NCI-H1105 (cell line): ENCODE data around the gene ERC2.
"Not testable (repeated sequence)": the region's sequence is repeated elsewhere in the genome, so short reads cannot be mapped to it uniquely, and the experiment has no call there.

ENCODE experiments used
- DNase-seq: peaks from one replicate; lab custom pipeline; 2025; lab: John Stamatoyannopoulos, UW

ERC2 gene

GRCh38 chr3:56309465-56309864 is 158.8 kb downstream of the ERC2 start:
- DNase-seq = no peak

GRCh38 chr3:56308471-56308870 is 159.8 kb downstream of the ERC2 start:
- DNase-seq = no peak

- no peak for DNase-seq
Measured at GRCh38 chr3:56304069-56304468, 164.2 kb downstream of the ERC2 start.

- DNase-seq = no peak
Measured at GRCh38 chr3:56303487-56303886, 164.8 kb downstream of the ERC2 start.

- no peak for DNase-seq
Measured at GRCh38 chr3:56302417-56302816, 165.8 kb downstream of the ERC2 start.

GRCh38 chr3:56297281-56297840 is 170.9 kb downstream of the ERC2 start:
- DNase-seq = no peak

GRCh38 chr3:56296361-56296760 is 171.9 kb downstream of the ERC2 start:
- DNase-seq = no peak

- no peak for DNase-seq
Measured at GRCh38 chr3:56295161-56295560, 173.1 kb downstream of the ERC2 start.

GRCh38 chr3:56294286-56294685 is 174.0 kb downstream of the ERC2 start:
- no peak for DNase-seq

- no peak for DNase-seq
Measured at GRCh38 chr3:56291953-56292352, 176.3 kb downstream of the ERC2 start.

GRCh38 chr3:56291244-56291680 is 177.0 kb downstream of the ERC2 start:
- DNase-seq = no peak

- no peak for DNase-seq
Measured at GRCh38 chr3:56290374-56290773, 177.9 kb downstream of the ERC2 start.

GRCh38 chr3:56288258-56288657 is 180.0 kb downstream of the ERC2 start:
- DNase-seq = no peak

GRCh38 chr3:56282341-56282740 is 185.9 kb downstream of the ERC2 start:
- no peak for DNase-seq

- no peak for DNase-seq
Measured at GRCh38 chr3:56277236-56277635, 191.0 kb downstream of the ERC2 start.

- no peak for DNase-seq
Measured at GRCh38 chr3:56275120-56275519, 193.1 kb downstream of the ERC2 start.

GRCh38 chr3:56269755-56270535 is 198.3 kb downstream of the ERC2 start:
- no peak for DNase-seq

GRCh38 chr3:56268616-56269383 is 199.5 kb downstream of the ERC2 start:
- no peak for DNase-seq

- DNase-seq = not testable (repeated sequence)
Measured at GRCh38 chr3:56261852-56262251, 206.4 kb downstream of the ERC2 start.

- DNase-seq = no peak
Measured at GRCh38 chr3:56260262-56260661, 208.0 kb downstream of the ERC2 start.

GRCh38 chr3:56257826-56258225 is 210.4 kb downstream of the ERC2 start:
- no peak for DNase-seq

GRCh38 chr3:56254835-56255234 is 213.4 kb downstream of the ERC2 start:
- no peak for DNase-seq
